IMR-90 (cell line): ENCODE results near the gene AZGP1. TPM values are rescaled to one million over a fixed set of nuclear protein-coding genes. Genes with fewer than 3 reads are reported as not detected.

Source experiments
- ATAC-seq: fragments of 200-7000 bp; cut with Tn5 transposase; 2 replicates; pipeline ENCODE4 v1.9.1; 2020; ENCODE audit warnings: low read depth, mild to moderate bottlenecking, moderate library complexity
- BruUV-seq: library from RNA; stranded (reverse); fragments of 400-500 nt; replicated peaks from 2 replicates; lab custom pipeline; 2021; lab: Mats Ljungman, UMichigan
- CTCF ChIA-PET: fragments of 300-600 bp; formaldehyde crosslinking; extraction: SDS; loops from one replicate; lab custom pipeline; 2021; ENCODE audit warnings: antibody characterized with exemption; lab: Yijun Ruan, JAX
- POLR2A ChIA-PET: fragments of 300-600 bp; sonication (Branson Sonifier 250); formaldehyde crosslinking; loops from one replicate; lab custom pipeline; 2022; ENCODE audit warnings: antibody characterized with exemption; ENCODE audit not compliant: unreplicated experiment; lab: Charles Lee
- DNase-seq: peaks from one replicate; pipeline ENCODE4 v3.0.0; 2013
- H2AFZ ChIP-seq: replicated peaks from 2 replicates; pipeline ENCODE3; 2013; ENCODE audit warnings: low read length, mild to moderate bottlenecking; ENCODE audit not compliant: poor library complexity
- H2AK5ac ChIP-seq: 2 replicates; pipeline ENCODE4 v1.6.1; 2013; ENCODE audit warnings: low read depth, low read length, inconsistent platforms
- H2AK9ac ChIP-seq: replicated peaks from 2 replicates; pipeline ENCODE3; 2013; ENCODE audit warnings: mild to moderate bottlenecking, low read depth, low read length, moderate library complexity; ENCODE audit not compliant: poor library complexity
- H2BK120ac ChIP-seq: 2 replicates; pipeline ENCODE4 v1.6.1; 2013; ENCODE audit warnings: low read depth, low read length, inconsistent platforms
- H2BK15ac ChIP-seq: 3 replicates; pipeline ENCODE4 v1.6.1; 2013; ENCODE audit warnings: low read depth, low read length, inconsistent platforms
- H2BK20ac ChIP-seq: 2 replicates; pipeline ENCODE4 v1.6.1; 2013; ENCODE audit warnings: low read depth, mild to moderate bottlenecking, inconsistent platforms, low read length, moderate library complexity
- H2BK5ac ChIP-seq: 2 replicates; pipeline ENCODE4 v1.6.1; 2013; ENCODE audit warnings: mild to moderate bottlenecking, low read depth, low read length, inconsistent platforms; ENCODE audit not compliant: poor library complexity, severe bottlenecking
- H3K14ac ChIP-seq: replicated peaks from 2 replicates; pipeline ENCODE4 v1.6.1; 2013; ENCODE audit warnings: low read depth, low read length, inconsistent platforms
- H3K18ac ChIP-seq: 2 replicates; pipeline ENCODE4 v1.6.1; 2013; ENCODE audit warnings: low read depth, low read length, control low read depth
- H3K23ac ChIP-seq: 2 replicates; pipeline ENCODE4 v1.6.1; 2013; ENCODE audit warnings: low read depth, low read length, inconsistent platforms
- H3K27ac ChIP-seq: 2 replicates; pipeline ENCODE4 v1.5.1; 2013; ENCODE audit warnings: mild to moderate bottlenecking, control low read depth, low read length; ENCODE audit not compliant: insufficient read depth
- H3K27me3 ChIP-seq: 2 replicates; pipeline ENCODE4 v1.6.1; 2013; ENCODE audit warnings: low read length; ENCODE audit not compliant: control insufficient read depth, insufficient read depth
- H3K36me3 ChIP-seq: 2 replicates; pipeline ENCODE4 v1.6.1; 2013; ENCODE audit warnings: low read length, mixed read lengths; ENCODE audit not compliant: control insufficient read depth, insufficient read depth
- H3K4ac ChIP-seq: 2 replicates; pipeline ENCODE4 v1.6.1; 2013; ENCODE audit warnings: low read depth, low read length, inconsistent platforms
- H3K4me1 ChIP-seq: 2 replicates; pipeline ENCODE4 v1.6.1; 2013; ENCODE audit warnings: low read length, mixed read lengths; ENCODE audit not compliant: control insufficient read depth, insufficient read depth
- H3K4me2 ChIP-seq: 2 replicates; pipeline ENCODE4 v1.6.1; 2013; ENCODE audit warnings: low read depth, mild to moderate bottlenecking, control low read depth, low read length, moderate library complexity
- H3K4me3 ChIP-seq: 2 replicates; pipeline ENCODE4 v1.5.1; 2013; ENCODE audit warnings: low read depth, mild to moderate bottlenecking, control low read depth, low read length, moderate library complexity; ENCODE audit not compliant: insufficient read depth
- H3K56ac ChIP-seq: 2 replicates; pipeline ENCODE4 v1.6.1; 2013; ENCODE audit warnings: low read length, inconsistent platforms; ENCODE audit not compliant: insufficient read depth; ENCODE audit errors: extremely low read depth
- H3K79me1 ChIP-seq, 2 experiments: 2 replicates each; pipeline ENCODE4 v1.6.1; 2013; ENCODE audit warnings: low read length in 2 of 2, inconsistent platforms in 1 of 2, low read depth in 1 of 2
- H3K9ac ChIP-seq: 2 replicates; pipeline ENCODE4 v1.6.1; 2013; ENCODE audit warnings: low read depth, low read length, control low read depth
- H3K9me1 ChIP-seq: 2 replicates; pipeline ENCODE4 v1.6.1; 2013; ENCODE audit warnings: low read length, inconsistent platforms; ENCODE audit not compliant: insufficient read depth
- H3K9me3 ChIP-seq: 2 replicates; pipeline ENCODE4 v1.6.1; 2013; ENCODE audit warnings: low read length; ENCODE audit not compliant: control insufficient read depth, insufficient read depth
- H4K20me1 ChIP-seq: 2 replicates; pipeline ENCODE4 v1.6.1; 2013; ENCODE audit warnings: low read length, inconsistent platforms; ENCODE audit not compliant: insufficient read depth
- H4K5ac ChIP-seq: 2 replicates; pipeline ENCODE4 v1.6.1; 2013; ENCODE audit warnings: mild to moderate bottlenecking, low read depth, low read length, control low read depth
- H4K8ac ChIP-seq, 2 experiments: 2 replicates each; pipeline ENCODE4 v1.6.1; 2013; ENCODE audit warnings: low read depth in 2 of 2, low read length in 2 of 2, control low read depth in 1 of 2, inconsistent platforms in 1 of 2
- H4K91ac ChIP-seq: 2 replicates; pipeline ENCODE4 v1.6.1; 2013; ENCODE audit warnings: low read depth, low read length, inconsistent platforms; ENCODE audit not compliant: insufficient read depth
- BHLHE40 ChIP-seq: fragments of 150-350 bp; IDR thresholded peaks from 2 replicates; pipeline ENCODE4 v1.6.1; 2016; ENCODE audit warnings: mild to moderate bottlenecking, low read depth, low read length
- CEBPB ChIP-seq: IDR thresholded peaks from 2 replicates; pipeline ENCODE4 v1.6.1; 2012; ENCODE audit warnings: low read depth, low read length, improper control_type of control experiment
- CHD1 ChIP-seq: IDR thresholded peaks from 2 replicates; pipeline ENCODE4 v1.6.1; 2012; ENCODE audit warnings: low read depth, low read length, improper control_type of control experiment
- FOS ChIP-seq: fragments of 150-350 bp; IDR thresholded peaks from 2 replicates; pipeline ENCODE4 v1.6.1; 2016; ENCODE audit warnings: low read depth, low read length
- MAFK ChIP-seq: IDR thresholded peaks from 2 replicates; pipeline ENCODE4 v1.6.1; 2012; ENCODE audit warnings: low read depth, low read length, improper control_type of control experiment
- MAZ ChIP-seq: IDR thresholded peaks from 2 replicates; pipeline ENCODE4 v1.6.1; 2012; ENCODE audit warnings: low read depth, mild to moderate bottlenecking, low read length, improper control_type of control experiment, moderate library complexity, borderline replicate concordance
- MXI1 ChIP-seq: IDR thresholded peaks from 2 replicates; pipeline ENCODE4 v1.6.1; 2012; ENCODE audit warnings: low read depth, mild to moderate bottlenecking, low read length, moderate library complexity, borderline replicate concordance
- NFE2L2 ChIP-seq: fragments of 150-350 bp; IDR thresholded peaks from 2 replicates; pipeline ENCODE4 v1.6.1; 2016; ENCODE audit warnings: low read depth, mild to moderate bottlenecking, low read length
- RAD21 ChIP-seq: IDR thresholded peaks from 2 replicates; pipeline ENCODE4 v1.6.1; 2012; ENCODE audit warnings: low read length, improper control_type of control experiment
- RCOR1 ChIP-seq: IDR thresholded peaks from 2 replicates; pipeline ENCODE4 v1.6.1; 2012; ENCODE audit warnings: mild to moderate bottlenecking, low read length, improper control_type of control experiment; ENCODE audit not compliant: insufficient replicate concordance
- SMC3 ChIP-seq: fragments of 150-350 bp; IDR thresholded peaks from 2 replicates; pipeline ENCODE4 v1.6.1; 2016; ENCODE audit warnings: low read depth, mild to moderate bottlenecking, antibody characterized with exemption, low read length, moderate library complexity
- WGBS, 2 experiments: methylation state at CpG; one replicate each; pipeline versions ENCODE4 v1.1.5 to v1.1.7; 2013; ENCODE audit warnings: missing lambda C conversion rate in 2 of 2; ENCODE audit not compliant: insufficient read length in 1 of 2; ENCODE audit errors: extremely low coverage in 2 of 2; 5-methylcytosine and 5-hydroxymethylcytosine counted together
- dilution Hi-C: fragments of 300-500 bp; cut with HindIII; formaldehyde crosslinking; loops from one replicate; pipeline ENCODE4 v1.14.3; 2018; ENCODE audit warnings: low sequenced_read_pairs; ENCODE audit not compliant: unreplicated experiment
- in situ Hi-C: fragments of 300-500 bp; cut with MboI; formaldehyde crosslinking; loops from 3 replicates; pipeline ENCODE4 v1.14.3; 2019; ENCODE audit warnings: low sequenced_read_pairs, inconsistent platforms, mixed read lengths
- intact Hi-C: fragments of 100-400 bp; cut with micrococcal nuclease; formaldehyde crosslinking; loops from 2 replicates; pipeline ENCODE4 v1.10.0; 2022
- polyA plus RNA-seq, 3 experiments: library from polyadenylated mRNA; depleted of rRNA; stranded (reverse); fragments of >200 nt; gene quantifications; 2 replicates each; pipeline ENCODE4 v1.2.3, GENCODE V29; 2012; ENCODE audit warnings: low replicate concordance in 1 of 3
- total RNA-seq: library from RNA; depleted of rRNA; stranded (reverse); fragments of >200 nt; gene quantifications from 2 replicates; pipeline ENCODE4 v1.2.3, GENCODE V29; 2012
- TF ChIP-seq, protein P1 (sequence below): conservative IDR thresholded peaks from 2 replicates; pipeline ENCODE4 v1.5.1; 2012; ENCODE audit warnings: mild to moderate bottlenecking, low read depth, low read length, improper control_type of control experiment
- TF ChIP-seq, protein P2 (sequence below): fragments of 150-350 bp; IDR thresholded peaks from 2 replicates; pipeline ENCODE4 v1.6.1; 2016; ENCODE audit warnings: low read depth, mild to moderate bottlenecking, low read length, moderate library complexity, borderline replicate concordance

AZGP1 gene
- total and polyA plus RNA-seq, 2 of the 4 experiments (the other 2 are of a cell fraction), result not detected

DNA sequence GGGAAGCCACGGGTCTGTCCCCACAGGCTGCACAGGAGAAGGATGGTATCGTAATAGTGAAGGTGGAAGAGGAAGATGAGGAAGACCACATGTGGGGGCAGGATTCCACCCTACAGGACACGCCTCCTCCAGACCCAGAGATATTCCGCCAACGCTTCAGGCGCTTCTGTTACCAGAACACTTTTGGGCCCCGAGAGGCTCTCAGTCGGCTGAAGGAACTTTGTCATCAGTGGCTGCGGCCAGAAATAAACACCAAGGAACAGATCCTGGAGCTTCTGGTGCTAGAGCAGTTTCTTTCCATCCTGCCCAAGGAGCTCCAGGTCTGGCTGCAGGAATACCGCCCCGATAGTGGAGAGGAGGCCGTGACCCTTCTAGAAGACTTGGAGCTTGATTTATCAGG lies 47.7 kb upstream of the AZGP1 start:
- ChIA-PET POLR2A (no interaction called here), CTCF (no interaction called here)
- Histone ChIP-seq H3K79me1 (peaks cover 24 to 75% of the 10 kb centered on the region in 2 experiments), H3K27me3 (no peaks in the 10 kb centered on the region), H2BK120ac (no peak overlapping the region), H4K8ac (no peak overlapping the region), H2BK15ac (no peak overlapping the region), H2AK9ac (no peak overlapping the region), H2AK5ac (no peak overlapping the region), H3K4ac (no peak overlapping the region), H2AFZ (no peak overlapping the region), H2BK20ac (no peak overlapping the region), H3K4me2 (no peak overlapping the region), H3K27ac (no peak overlapping the region), H3K9me3 (no peaks in the 10 kb centered on the region), H4K5ac (no peak overlapping the region), H3K56ac (no peak overlapping the region), H4K20me1 (peaks cover 23% of the 10 kb centered on the region; the same call in 1 of the 2 replicates), H4K91ac (no peak overlapping the region), H3K9ac (no peak overlapping the region), H2BK5ac (no peak overlapping the region), H3K4me1 (no peaks in the 10 kb centered on the region), H3K14ac (no peak overlapping the region), H3K36me3 (peaks cover 46% of the 10 kb centered on the region), H3K9me1 (peaks cover 8% of the 10 kb centered on the region; the same call in 1 of the 2 replicates), H3K18ac (no peak overlapping the region), H3K23ac (no peak overlapping the region), H3K4me3 (no peak overlapping the region)
- in situ Hi-C loops, result no loop called here
- TSS peak; percentile 76 for BruUV-seq
- intact Hi-C loops, result no loop called here
- no peak for DNase-seq
- 96% methylated on average over 4 of the region's 12 CpGs; no CpG with 5 or more reads in 1 of the 2 experiments for WGBS, 2 experiments
- no peak for ATAC-seq
- TF ChIP-seq MAZ, result no peak
- no peak for TF ChIP-seq SMC3
- no peak for TF ChIP-seq CEBPB
- TF ChIP-seq CHD1, result no peak
- TF ChIP-seq, protein P1, sequence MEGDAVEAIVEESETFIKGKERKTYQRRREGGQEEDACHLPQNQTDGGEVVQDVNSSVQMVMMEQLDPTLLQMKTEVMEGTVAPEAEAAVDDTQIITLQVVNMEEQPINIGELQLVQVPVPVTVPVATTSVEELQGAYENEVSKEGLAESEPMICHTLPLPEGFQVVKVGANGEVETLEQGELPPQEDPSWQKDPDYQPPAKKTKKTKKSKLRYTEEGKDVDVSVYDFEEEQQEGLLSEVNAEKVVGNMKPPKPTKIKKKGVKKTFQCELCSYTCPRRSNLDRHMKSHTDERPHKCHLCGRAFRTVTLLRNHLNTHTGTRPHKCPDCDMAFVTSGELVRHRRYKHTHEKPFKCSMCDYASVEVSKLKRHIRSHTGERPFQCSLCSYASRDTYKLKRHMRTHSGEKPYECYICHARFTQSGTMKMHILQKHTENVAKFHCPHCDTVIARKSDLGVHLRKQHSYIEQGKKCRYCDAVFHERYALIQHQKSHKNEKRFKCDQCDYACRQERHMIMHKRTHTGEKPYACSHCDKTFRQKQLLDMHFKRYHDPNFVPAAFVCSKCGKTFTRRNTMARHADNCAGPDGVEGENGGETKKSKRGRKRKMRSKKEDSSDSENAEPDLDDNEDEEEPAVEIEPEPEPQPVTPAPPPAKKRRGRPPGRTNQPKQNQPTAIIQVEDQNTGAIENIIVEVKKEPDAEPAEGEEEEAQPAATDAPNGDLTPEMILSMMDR, result no peak
- TF ChIP-seq NFE2L2, result no peak
- TF ChIP-seq MXI1, result no peak
- TF ChIP-seq BHLHE40, result no peak
- TF ChIP-seq FOS, result no peak
- no peak for TF ChIP-seq RAD21
- TF ChIP-seq MAFK, result no peak
- TF ChIP-seq, protein P2, sequence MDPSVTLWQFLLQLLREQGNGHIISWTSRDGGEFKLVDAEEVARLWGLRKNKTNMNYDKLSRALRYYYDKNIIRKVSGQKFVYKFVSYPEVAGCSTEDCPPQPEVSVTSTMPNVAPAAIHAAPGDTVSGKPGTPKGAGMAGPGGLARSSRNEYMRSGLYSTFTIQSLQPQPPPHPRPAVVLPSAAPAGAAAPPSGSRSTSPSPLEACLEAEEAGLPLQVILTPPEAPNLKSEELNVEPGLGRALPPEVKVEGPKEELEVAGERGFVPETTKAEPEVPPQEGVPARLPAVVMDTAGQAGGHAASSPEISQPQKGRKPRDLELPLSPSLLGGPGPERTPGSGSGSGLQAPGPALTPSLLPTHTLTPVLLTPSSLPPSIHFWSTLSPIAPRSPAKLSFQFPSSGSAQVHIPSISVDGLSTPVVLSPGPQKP, result no peak
- no peak for TF ChIP-seq RCOR1
- dilution Hi-C loops, result no loop called here
